EH (cell line): ENCODE data around the gene RNF144B.
A peak's percentile ranks its signal among the peaks of the same experiment; 100 is the strongest.

Experiments
- DNase-seq: peaks from one replicate; pipeline ENCODE4 v3.0.0-alpha.2; 2015; ENCODE audit warnings: low read depth

The RNF144B gene

GRCh38 chr6:18488004-18488403, 100.9 kb downstream of the RNF144B start:
- no peak for DNase-seq

DNA sequence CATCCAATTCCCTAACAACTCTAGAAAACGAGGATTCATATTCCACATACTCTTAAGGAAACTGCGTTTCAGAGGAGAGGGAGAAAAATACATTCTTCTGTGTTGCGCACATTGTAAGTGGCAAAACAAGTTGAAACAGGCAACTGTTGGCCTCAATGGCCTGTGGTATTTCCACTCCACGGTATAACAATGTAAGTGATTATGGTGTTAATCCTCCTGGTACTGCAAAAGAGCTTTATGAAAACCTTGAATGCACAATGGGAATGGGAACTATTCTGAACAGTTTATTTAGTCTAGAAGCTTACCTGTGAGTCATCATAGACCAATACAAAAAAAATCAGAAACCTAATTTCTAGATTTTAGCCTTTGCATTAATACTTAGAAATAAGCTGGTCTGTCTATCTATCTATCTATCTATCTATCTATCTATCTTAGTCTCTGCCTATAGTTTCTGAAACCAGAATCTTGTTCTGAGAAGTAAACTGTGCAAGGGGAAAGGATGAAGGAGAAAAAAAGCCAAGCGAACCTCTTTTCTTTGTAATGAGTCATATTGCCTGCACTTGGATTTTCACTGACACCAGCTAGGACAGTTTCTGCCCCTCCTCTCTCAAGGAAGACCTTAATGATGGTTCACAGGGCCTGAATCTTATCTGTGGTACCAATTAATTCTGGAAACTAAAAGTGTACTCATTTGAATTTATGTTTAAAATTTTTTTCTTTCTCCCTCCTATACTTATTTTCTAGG, 101.5 kb downstream of the RNF144B start:
- DNase-seq: peak; percentile 25

DNA sequence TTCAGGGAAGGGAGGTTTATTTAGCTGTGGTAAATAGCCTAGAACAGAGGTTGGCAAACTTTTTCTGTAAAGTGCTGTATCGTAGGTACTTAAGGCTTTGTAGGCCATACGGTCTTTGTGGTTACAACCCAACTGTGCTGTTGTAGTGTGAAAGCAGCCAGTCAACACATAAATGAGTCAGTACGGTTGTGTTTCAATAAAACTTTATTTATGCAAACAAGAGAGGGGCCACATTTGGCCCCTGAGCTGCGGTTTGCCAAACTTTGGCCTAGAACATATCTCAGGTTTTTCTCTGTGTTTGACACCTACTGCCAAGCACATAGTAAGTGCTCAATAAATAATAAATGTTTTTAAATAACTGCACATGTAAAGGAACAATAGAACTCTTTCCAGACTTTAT, 102.2 kb downstream of the RNF144B start:
- DNase-seq: no peak

GRCh38 chr6:18491308-18492045, 104.3 kb downstream of the RNF144B start:
- DNase-seq: peak; percentile 42

- DNase-seq: no peak
Measured at GRCh38 chr6:18492972-18493371, 105.8 kb downstream of the RNF144B start.

- DNase-seq: no peak
Measured at GRCh38 chr6:18493382-18493891, 106.3 kb downstream of the RNF144B start.

DNA sequence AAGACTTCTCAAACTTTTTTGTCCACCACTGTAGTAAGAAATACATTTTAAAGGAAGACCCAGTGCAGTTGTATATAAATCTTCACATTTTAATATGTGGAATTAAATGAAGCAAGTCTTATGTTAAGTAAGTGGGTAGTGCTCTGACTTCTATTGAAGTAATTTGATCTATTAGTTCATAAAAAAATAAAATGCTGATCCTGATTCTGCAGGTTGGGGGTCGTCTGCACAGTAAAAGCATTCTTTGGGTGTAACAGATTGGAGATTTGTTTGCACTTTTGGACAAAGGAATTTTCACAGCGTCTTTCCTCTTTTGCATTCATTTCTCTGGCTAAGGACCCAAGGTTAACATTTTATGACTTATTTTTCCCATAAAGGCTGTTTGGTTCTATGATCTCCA, 106.8 kb downstream of the RNF144B start:
- DNase-seq: no peak

GRCh38 chr6:18495236-18495635, 108.1 kb downstream of the RNF144B start:
- DNase-seq: no peak

DNA sequence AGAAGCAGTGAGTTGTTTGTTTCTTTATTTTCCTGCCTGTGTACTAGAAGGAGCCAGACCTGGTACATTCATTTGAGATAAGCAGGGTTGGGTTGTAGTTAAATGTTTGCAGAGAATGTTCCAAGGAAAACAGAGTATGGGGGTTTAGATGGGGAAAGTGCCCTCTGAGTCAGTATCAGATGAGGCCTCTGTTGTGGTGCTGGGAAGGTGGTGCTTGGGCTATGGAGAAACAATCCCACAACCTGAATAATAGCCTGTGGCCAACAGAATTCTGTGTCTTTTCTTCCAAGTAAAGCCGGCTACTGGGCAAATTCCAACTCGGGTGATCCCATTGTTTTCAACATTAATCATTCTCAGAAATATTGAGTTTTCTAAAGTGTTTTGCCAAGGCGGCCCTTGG, 109.3 kb downstream of the RNF144B start:
- no peak for DNase-seq

DNA sequence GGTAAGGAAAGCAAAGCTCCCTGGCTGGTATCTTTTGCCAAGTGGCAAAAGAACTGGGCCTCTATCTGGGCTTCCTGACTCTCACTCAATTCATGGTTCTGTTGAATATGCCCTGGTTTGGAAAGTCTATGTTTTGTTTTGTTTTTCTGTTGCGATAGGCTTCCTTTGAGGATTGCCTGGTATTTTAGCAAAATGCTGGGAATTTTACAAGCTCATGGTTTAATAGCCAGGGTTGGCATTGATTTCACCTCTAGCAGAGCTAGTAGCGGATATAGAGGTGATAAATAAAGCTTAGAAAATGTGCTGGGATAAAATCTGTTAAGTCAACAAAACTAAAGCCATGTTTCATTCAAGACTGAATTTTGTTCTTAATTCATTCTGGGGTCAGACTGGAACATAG, 109.9 kb downstream of the RNF144B start:
- no peak for DNase-seq

DNA sequence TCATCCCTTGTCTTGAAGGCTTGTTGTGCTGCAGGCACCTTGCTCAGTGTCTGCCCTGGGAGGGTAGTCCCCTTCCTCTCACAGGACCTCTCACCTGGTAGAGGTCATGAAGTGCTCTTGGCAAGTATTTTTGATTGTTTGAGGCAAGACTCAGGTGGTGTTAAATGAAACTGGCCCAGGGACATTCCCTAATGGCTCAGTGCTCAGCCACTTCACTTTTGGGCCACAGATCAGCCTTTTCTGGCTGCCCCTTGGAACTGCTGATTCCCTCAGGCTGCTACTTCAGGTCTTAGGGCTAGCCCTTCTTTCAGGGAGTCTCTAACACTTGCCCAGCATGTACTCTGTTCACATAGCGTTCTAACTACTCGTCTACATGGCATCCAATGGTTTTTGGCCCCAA, 111.3 kb downstream of the RNF144B start:
- DNase-seq: no peak

DNA sequence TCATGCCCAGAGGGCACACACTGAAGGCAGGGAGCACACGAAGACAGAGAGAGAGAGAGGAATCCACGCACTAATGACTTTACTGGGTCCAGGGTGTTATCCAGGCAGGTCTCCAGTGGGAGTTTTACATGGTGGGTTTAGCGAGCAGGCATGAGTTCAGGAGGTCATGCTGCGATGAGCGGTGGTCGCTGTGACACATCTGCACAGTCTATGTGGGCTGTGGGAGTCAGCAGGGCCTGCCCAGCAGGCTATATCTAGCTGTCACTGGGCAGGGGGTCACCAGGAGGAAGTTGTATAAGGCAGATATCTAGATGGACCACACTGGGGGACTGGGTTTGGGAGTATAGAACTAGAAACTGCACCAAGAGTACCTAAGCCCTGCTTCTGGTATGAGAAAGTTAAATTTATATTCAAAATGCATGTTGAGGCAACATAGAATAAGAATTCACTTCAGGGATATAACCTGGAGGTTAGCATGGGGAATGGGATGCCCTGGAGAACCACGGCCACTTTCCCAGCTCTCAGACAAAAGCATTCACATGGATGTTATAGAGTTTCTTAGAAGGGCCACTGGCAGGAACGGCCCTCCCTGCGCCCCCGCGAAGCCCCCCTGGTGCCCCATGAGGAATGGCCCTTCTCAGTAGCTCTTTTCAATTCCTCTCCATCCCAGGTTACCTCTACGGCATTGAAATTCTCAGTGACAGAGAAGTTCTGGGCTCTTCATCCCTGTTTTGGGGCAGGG, 113.9 kb downstream of the RNF144B start:
- DNase-seq: no peak

- DNase-seq: peak; percentile 85
Measured at GRCh38 chr6:18501663-18502013, 114.5 kb downstream of the RNF144B start.

DNA sequence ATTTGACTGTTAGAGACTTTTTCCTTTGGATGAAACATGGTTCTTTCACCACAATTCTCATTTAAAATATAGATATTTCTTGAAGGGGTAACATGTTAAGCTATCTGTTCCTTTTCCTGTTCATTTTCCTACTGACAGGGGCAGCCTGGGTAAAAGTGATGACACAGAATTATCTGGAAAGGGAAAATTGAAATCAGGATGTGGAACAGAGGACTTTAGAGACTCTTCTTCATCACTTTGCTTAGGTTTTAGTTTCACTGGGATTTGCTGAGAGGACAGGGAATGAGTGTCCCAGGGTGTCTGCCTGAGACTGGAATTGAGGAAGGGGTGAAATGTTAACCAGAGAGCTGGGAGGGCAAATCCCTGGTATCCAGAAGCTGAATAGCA, 116.0 kb downstream of the RNF144B start:
- no peak for DNase-seq

- DNase-seq: peak; percentile 81
Measured at GRCh38 chr6:18503593-18504231, 116.6 kb downstream of the RNF144B start.

- no peak for DNase-seq
Measured at GRCh38 chr6:18504232-18504596, 117.1 kb downstream of the RNF144B start.

DNA sequence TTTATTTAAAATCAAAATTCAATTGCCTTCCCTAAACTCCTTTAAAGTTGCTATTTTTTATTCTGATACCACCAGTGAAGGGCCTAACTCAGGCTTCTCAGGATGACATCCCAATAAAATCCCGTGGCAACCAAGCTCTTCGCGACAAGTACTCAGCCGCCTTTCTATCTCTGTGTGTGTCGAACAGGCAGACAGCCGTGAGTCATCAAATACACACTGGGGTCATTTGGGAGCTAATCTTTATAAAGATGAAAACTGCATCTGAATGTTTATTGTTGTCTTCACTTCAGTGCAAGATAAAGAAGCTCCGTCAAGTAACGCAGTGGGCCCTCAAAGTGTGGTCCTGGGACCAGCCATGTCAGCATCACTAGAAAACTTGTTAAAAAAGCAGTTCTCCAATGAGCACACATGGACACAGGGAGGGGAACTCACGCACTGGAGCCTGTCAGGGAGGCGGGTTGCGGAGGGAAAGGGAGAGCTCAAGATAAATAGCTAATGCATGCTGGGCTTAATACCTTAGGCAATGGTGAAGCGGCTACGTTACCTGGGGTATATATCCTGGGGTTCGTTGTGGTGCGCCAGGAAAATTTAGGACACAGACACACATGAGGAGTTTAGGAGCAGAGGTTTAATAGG, 119.3 kb downstream of the RNF144B start:
- DNase-seq: no peak

GRCh38 chr6:18507018-18507415, 119.9 kb downstream of the RNF144B start:
- no peak for DNase-seq

DNA sequence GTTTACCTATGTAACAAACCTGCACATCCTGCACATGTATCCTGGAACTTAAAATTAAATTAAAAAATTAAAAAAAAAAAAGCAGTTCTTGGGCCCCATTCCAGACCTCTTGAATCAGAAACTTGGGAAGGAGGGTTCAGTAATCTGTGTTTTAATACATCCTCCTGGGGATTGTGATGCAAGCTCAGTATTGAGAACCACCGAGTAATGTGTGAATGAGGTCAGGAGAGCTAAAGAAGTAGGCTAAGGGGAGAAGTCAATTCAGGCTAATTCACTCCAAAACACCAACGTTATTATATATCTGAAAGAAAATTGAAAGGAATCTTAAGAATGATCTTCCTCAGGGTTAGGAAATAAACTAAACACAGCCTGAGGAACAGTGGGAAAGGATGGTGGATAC, 120.4 kb downstream of the RNF144B start:
- DNase-seq: peak; percentile 57

- peak; percentile 52 for DNase-seq
Measured at GRCh38 chr6:18509871-18510643, 122.9 kb downstream of the RNF144B start.

- DNase-seq: no peak
Measured at GRCh38 chr6:18510644-18511033, 123.5 kb downstream of the RNF144B start.
